CD14-positive monocyte (primary cell): ENCODE results near the gene FAM81A. TPM values are rescaled to one million over a fixed set of nuclear protein-coding genes. Genes with fewer than 3 reads are reported as not detected.

Experiments
- DNase-seq, 3 donors: peaks; one replicate each; pipeline ENCODE4 v3.0.0-alpha.2; 2011 to 2022
- H2AFZ ChIP-seq: 2 replicates; pipeline ENCODE4 v1.6.0; 2012; ENCODE audit warnings: mild to moderate bottlenecking, low read depth, low read length, inconsistent platforms; ENCODE audit not compliant: insufficient read depth, poor library complexity, severe bottlenecking
- H3K27ac ChIP-seq, 2 donors: 1 replicate in 1 of 2; 2 replicates in 1 of 2; pipeline ENCODE4 v1.5.1; 2012 to 2013; ENCODE audit warnings: low read length in 2 of 2, control low read depth in 1 of 2, inconsistent platforms in 1 of 2, low read depth in 1 of 2, mild to moderate bottlenecking in 1 of 2
- H3K27me3 ChIP-seq, 2 donors: one replicate each; pipeline versions ENCODE4 v1.6.0 to v1.6.1; 2011 to 2013; ENCODE audit warnings: low read length in 2 of 2; ENCODE audit not compliant: control insufficient read depth in 2 of 2, insufficient read depth in 2 of 2
- H3K36me3 ChIP-seq, 2 donors: replicated peaks in 1 of 2; 1 replicate in 1 of 2; 2 replicates in 1 of 2; pipeline versions ENCODE4 v1.5.1 to v1.6.1; 2012 to 2013; ENCODE audit warnings: low read length in 2 of 2, control low read depth in 1 of 2, inconsistent platforms in 1 of 2, mild to moderate bottlenecking in 1 of 2; ENCODE audit not compliant: insufficient read depth in 2 of 2, control insufficient read depth in 1 of 2
- H3K4me1 ChIP-seq, 2 donors: 1 replicate in 1 of 2; 2 replicates in 1 of 2; pipeline versions ENCODE4 v1.5.1 to v1.6.1; 2012 to 2013; ENCODE audit warnings: low read length in 2 of 2, control low read depth in 1 of 2, inconsistent platforms in 1 of 2, mild to moderate bottlenecking in 1 of 2, moderate library complexity in 1 of 2; ENCODE audit not compliant: insufficient read depth in 2 of 2, control insufficient read depth in 1 of 2
- H3K4me2 ChIP-seq: replicated peaks from 2 replicates; pipeline ENCODE3; 2012; ENCODE audit warnings: low read length, moderate library complexity, mild to moderate bottlenecking; ENCODE audit not compliant: poor library complexity, severe bottlenecking; ENCODE audit errors: extremely low read depth
- H3K4me3 ChIP-seq, 3 experiments: fragments of 200-600 bp in 1 of 3; sonication (generic) in 1 of 3; replicated peaks in 1 of 3; 1 replicate in 2 of 3; 2 replicates in 1 of 3; pipeline ENCODE4 v1.5.1; 2011 to 2013; ENCODE audit warnings: low read length in 3 of 3, mild to moderate bottlenecking in 3 of 3, control low read depth in 2 of 3, low read depth in 2 of 3, inconsistent platforms in 1 of 3, moderate library complexity in 1 of 3
- H3K79me2 ChIP-seq: 2 replicates; pipeline ENCODE4 v1.6.0; 2012; ENCODE audit warnings: mild to moderate bottlenecking, control low read depth, inconsistent platforms, low read length, moderate library complexity; ENCODE audit not compliant: insufficient read depth
- H3K9ac ChIP-seq: 2 replicates; pipeline ENCODE4 v1.6.0; 2017; ENCODE audit warnings: low read length, mild to moderate bottlenecking; ENCODE audit not compliant: insufficient read depth, poor library complexity, severe bottlenecking
- H3K9me3 ChIP-seq, 2 donors: replicated peaks in 1 of 2; 1 replicate in 1 of 2; 2 replicates in 1 of 2; pipeline versions ENCODE4 v1.5.1 to v1.6.1; 2012 to 2013; ENCODE audit warnings: low read length in 2 of 2, control low read depth in 1 of 2; ENCODE audit not compliant: control insufficient read depth in 1 of 2, insufficient read depth in 1 of 2
- H4K20me1 ChIP-seq: 2 replicates; pipeline ENCODE4 v1.6.0; 2012; ENCODE audit warnings: mild to moderate bottlenecking, low read length, control low read depth, moderate library complexity; ENCODE audit not compliant: insufficient read depth
- H3K27ac Mint-ChIP-seq, 7 donors: one replicate each; pipeline ENCODE4 v1.8.0; 2020; ENCODE audit warnings: mild to moderate bottlenecking in 7 of 7, mixed read lengths in 7 of 7, moderate library complexity in 6 of 7, inconsistent platforms in 2 of 7
- H3K27me3 Mint-ChIP-seq, 3 donors: one replicate each; pipeline ENCODE4 v1.8.0; 2021 to 2022; ENCODE audit warnings: low read depth in 3 of 3, mild to moderate bottlenecking in 3 of 3, mixed read lengths in 3 of 3, moderate library complexity in 3 of 3, inconsistent platforms in 1 of 3
- H3K36me3 Mint-ChIP-seq, 2 donors: one replicate each; pipeline ENCODE4 v1.8.0; 2020; ENCODE audit warnings: mixed read lengths in 2 of 2, inconsistent platforms in 1 of 2, mild to moderate bottlenecking in 1 of 2
- H3K4me1 Mint-ChIP-seq: one replicate; pipeline ENCODE4 v1.8.0; 2020; ENCODE audit warnings: mild to moderate bottlenecking, mixed read lengths
- H3K4me3 Mint-ChIP-seq, 2 donors: one replicate each; pipeline ENCODE4 v1.8.0; 2020; ENCODE audit warnings: mild to moderate bottlenecking in 2 of 2, mixed read lengths in 2 of 2, moderate library complexity in 1 of 2
- H3K9me3 Mint-ChIP-seq, 7 donors: one replicate each; pipeline ENCODE4 v1.8.0; 2020 to 2022; ENCODE audit warnings: mixed read lengths in 7 of 7, mild to moderate bottlenecking in 6 of 7, moderate library complexity in 6 of 7, inconsistent platforms in 2 of 7
- WGBS: methylation state at CpG from one replicate; pipeline ENCODE4 v1.1.5; 2013; ENCODE audit warnings: missing lambda C conversion rate; ENCODE audit not compliant: insufficient coverage; 5-methylcytosine and 5-hydroxymethylcytosine counted together
- intact Hi-C, 2 donors: fragments of 100-400 bp; cut with micrococcal nuclease; formaldehyde crosslinking; loops; one replicate each; pipeline versions ENCODE4 v1.15.0 to v1.15.1; 2023
- polyA plus RNA-seq, 3 donors: library from polyadenylated mRNA; depleted of rRNA in 1 of 3; unstranded in 2 of 3; stranded (reverse) in 1 of 3; fragments of 300-500 nt in 2 of 3; fragments of >200 nt in 1 of 3; fragmentation: Illumina TruSeq in 2 of 3; gene quantifications; 1 replicate in 2 of 3; 2 replicates in 1 of 3; pipeline ENCODE4 v1.2.3, GENCODE V29; 2012 to 2021
- TF ChIP-seq, protein P1 (sequence below): fragments of 200-600 bp; IDR thresholded peaks from one replicate; pipeline ENCODE4 v1.8.0; 2022; ENCODE audit warnings: antibody characterized with exemption, mild to moderate bottlenecking

Gene FAM81A
- polyA plus RNA-seq, 3 donors, result 0.40 to 0.66 TPM; not detected in 1

DNA sequence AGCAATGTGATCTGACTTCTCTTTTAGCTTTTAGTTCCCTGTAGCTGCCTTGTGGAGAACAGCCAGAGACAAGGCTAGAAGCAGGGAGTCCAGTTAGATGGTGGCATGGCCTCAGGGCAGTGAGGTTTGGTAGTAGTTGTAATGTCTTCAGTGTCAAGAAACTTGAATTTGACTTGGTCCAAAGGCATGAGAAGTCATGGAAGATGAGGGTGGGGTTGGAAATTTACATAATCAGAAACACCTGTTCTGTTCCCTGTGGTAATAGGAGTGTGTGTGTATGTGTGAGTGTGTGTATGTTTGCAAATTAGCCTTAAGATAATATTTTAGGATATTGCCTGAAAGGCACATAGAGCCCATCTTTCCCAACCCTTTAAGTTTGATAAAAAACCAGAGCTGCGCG lies 118.4 kb downstream of the FAM81A start:
- Mint-ChIP-seq H3K4me3 (no peak overlapping the region), H3K27ac (no peak overlapping the region)

DNA sequence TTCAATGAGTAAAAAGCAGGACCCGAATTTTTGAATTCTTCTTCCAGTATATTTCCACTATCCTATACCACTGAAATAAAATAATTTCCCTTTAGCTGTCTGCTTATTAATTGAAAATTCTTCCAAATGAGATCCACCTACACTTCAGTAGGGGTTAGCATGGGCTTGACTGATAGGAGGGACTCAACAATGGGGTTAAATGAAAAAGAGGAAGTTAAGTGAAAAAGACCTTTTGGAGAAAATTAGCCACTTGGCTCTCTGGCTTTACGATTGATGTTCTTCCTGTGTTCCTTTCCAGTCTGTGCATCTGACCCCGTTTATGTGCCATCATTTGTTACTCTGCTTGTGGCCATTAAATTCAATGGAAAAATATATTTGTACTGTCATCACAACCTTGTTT lies 119.6 kb downstream of the FAM81A start:
- Mint-ChIP-seq H3K4me3 (no peak overlapping the region), H3K4me1 (peaks cover 7% of the 10 kb centered on the region), H3K9me3 (peaks cover 0 to 2% (median 0%) of the 10 kb centered on the region in 7 donors), H3K27ac (peak overlapping the region in 1 of 7 donors; percentile 41), H3K27me3 (peaks cover 2% of the 10 kb centered on the region in 3 donors), H3K36me3 (no peaks in the 10 kb centered on the region)
- no peaks in the 10 kb centered on the region for H3K79me2 ChIP-seq
- H3K4me3 ChIP-seq, result no peak overlapping the region
- WGBS, result 20% methylated on average over 1 of the region's 3 CpGs
- intact Hi-C loops, result no loop called here
- H2AFZ ChIP-seq, result no peak overlapping the region
- H3K36me3 ChIP-seq, result no peaks in the 10 kb centered on the region
- no peaks in the 10 kb centered on the region for H3K9me3 ChIP-seq
- H4K20me1 ChIP-seq, result no peaks in the 10 kb centered on the region
- no peak overlapping the region for H3K4me2 ChIP-seq
- TF ChIP-seq, protein P1, sequence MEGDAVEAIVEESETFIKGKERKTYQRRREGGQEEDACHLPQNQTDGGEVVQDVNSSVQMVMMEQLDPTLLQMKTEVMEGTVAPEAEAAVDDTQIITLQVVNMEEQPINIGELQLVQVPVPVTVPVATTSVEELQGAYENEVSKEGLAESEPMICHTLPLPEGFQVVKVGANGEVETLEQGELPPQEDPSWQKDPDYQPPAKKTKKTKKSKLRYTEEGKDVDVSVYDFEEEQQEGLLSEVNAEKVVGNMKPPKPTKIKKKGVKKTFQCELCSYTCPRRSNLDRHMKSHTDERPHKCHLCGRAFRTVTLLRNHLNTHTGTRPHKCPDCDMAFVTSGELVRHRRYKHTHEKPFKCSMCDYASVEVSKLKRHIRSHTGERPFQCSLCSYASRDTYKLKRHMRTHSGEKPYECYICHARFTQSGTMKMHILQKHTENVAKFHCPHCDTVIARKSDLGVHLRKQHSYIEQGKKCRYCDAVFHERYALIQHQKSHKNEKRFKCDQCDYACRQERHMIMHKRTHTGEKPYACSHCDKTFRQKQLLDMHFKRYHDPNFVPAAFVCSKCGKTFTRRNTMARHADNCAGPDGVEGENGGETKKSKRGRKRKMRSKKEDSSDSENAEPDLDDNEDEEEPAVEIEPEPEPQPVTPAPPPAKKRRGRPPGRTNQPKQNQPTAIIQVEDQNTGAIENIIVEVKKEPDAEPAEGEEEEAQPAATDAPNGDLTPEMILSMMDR, result no peak
- H3K27me3 ChIP-seq, result no peaks in the 10 kb centered on the region
- no peak overlapping the region for H3K9ac ChIP-seq
- no peaks in the 10 kb centered on the region for H3K4me1 ChIP-seq
- no peak overlapping the region for H3K27ac ChIP-seq
- no peak for DNase-seq

More for the DNA sequence above, 118.4 kb downstream of the FAM81A start:
- Histone ChIP-seq H3K4me2 (no peak overlapping the region), H3K79me2 (no peaks in the 10 kb centered on the region), H3K27ac (no peak overlapping the region), H3K36me3 (no peaks in the 10 kb centered on the region), H4K20me1 (no peaks in the 10 kb centered on the region), H3K4me3 (no peak overlapping the region), H3K27me3 (no peaks in the 10 kb centered on the region), H3K9me3 (no peaks in the 10 kb centered on the region), H2AFZ (no peak overlapping the region), H3K9ac (no peak overlapping the region), H3K4me1 (peaks cover under 1% of the 10 kb centered on the region in 2 donors)
- 96% methylated on average over 2 of the region's 2 CpGs for WGBS
- Mint-ChIP-seq H3K27me3 (peaks cover 1 to 2% (median 2%) of the 10 kb centered on the region in 3 donors), H3K9me3 (peaks cover 0 to 2% (median 0%) of the 10 kb centered on the region in 7 donors), H3K4me1 (peaks cover 7% of the 10 kb centered on the region), H3K36me3 (no peaks in the 10 kb centered on the region)
- intact Hi-C loops, result no loop called here
- TF ChIP-seq, protein P1, result no peak
- DNase-seq, result no peak
